ENCODE data around the gene CDH16. TPM values are rescaled to one million over a fixed set of nuclear protein-coding genes. Genes with fewer than 3 reads are reported as not detected.

Gene CDH16
- total RNA-seq, 1 donor from 2014 or later: not detected

- no peaks in the 10 kb centered on the region for H3K36me3 ChIP-seq
- no peaks in the 10 kb centered on the region for H3K27me3 ChIP-seq
- Mint-ChIP-seq H3K27me3 (ENCODE audit: insufficient read depth, low read depth) (peaks cover 5% of the 10 kb centered on the region), H3K4me1 (peaks cover 32% of the 10 kb centered on the region), H3K27ac (peak overlapping the region; percentile 46), H3K4me3 (peak overlapping the region; percentile 27), H3K9me3 (no peaks in the 10 kb centered on the region), H3K36me3 (no peaks in the 10 kb centered on the region)
- H3K9me3 ChIP-seq (ENCODE audit: low read depth): no peaks in the 10 kb centered on the region
- no peak overlapping the region for H3K27ac ChIP-seq
- H3K4me3 ChIP-seq: no peak overlapping the region
- no peak for DNase-seq (ENCODE audit: low spot score)
- H3K9ac ChIP-seq: no peak overlapping the region
- H2AFZ ChIP-seq (replicated peaks): no peak overlapping the region
- no peaks in the 10 kb centered on the region for H3F3A ChIP-seq (ENCODE audit: low read depth)
- no peaks in the 10 kb centered on the region for H4K20me1 ChIP-seq (ENCODE audit: low read depth)
- no peak for TF ChIP-seq EZH2phosphoT487 (IDR thresholded peaks at IDR 0.05)
- no peak for TF ChIP-seq EZH2 (IDR thresholded peaks at IDR 0.05)
- TF ChIP-seq CTCF (IDR thresholded peaks at IDR 0.05): no peak
- no peaks in the 10 kb centered on the region for H3K79me2 ChIP-seq (ENCODE audit: low read depth)
- H3K4me2 ChIP-seq: no peak overlapping the region
- no peaks in the 10 kb centered on the region for H3K4me1 ChIP-seq
Observed at GRCh38 chr16:66900721-66901441, 17.8 kb downstream of the CDH16 start.

- Histone ChIP-seq H3K27ac (no peak overlapping the region), H3K36me3 (no peaks in the 10 kb centered on the region), H3K4me1 (no peaks in the 10 kb centered on the region), H3K79me2 (ENCODE audit: low read depth) (no peaks in the 10 kb centered on the region), H3K27me3 (no peaks in the 10 kb centered on the region), H3K9ac (peak overlapping the region; percentile 23), H3K4me2 (no peak overlapping the region), H4K20me1 (ENCODE audit: low read depth) (no peaks in the 10 kb centered on the region), H3F3A (ENCODE audit: low read depth) (no peaks in the 10 kb centered on the region), H2AFZ (replicated peaks) (no peak overlapping the region), H3K9me3 (ENCODE audit: low read depth) (no peaks in the 10 kb centered on the region), H3K4me3 (no peak overlapping the region)
- Mint-ChIP-seq H3K36me3 (no peaks in the 10 kb centered on the region), H3K4me1 (peaks cover 26% of the 10 kb centered on the region), H3K27me3 (ENCODE audit: insufficient read depth, low read depth) (peaks cover 9% of the 10 kb centered on the region), H3K27ac (no peak overlapping the region), H3K9me3 (no peaks in the 10 kb centered on the region), H3K4me3 (no peak overlapping the region)
- no peak for TF ChIP-seq CTCF (IDR thresholded peaks at IDR 0.05)
- no peak for TF ChIP-seq EZH2 (IDR thresholded peaks at IDR 0.05)
- no peak for TF ChIP-seq EZH2phosphoT487 (IDR thresholded peaks at IDR 0.05)
- peak; percentile 31 for DNase-seq (ENCODE audit: low spot score)
Observed at GRCh38 chr16:66899945-66900710, 18.6 kb downstream of the CDH16 start.

- H3K9ac ChIP-seq: no peak overlapping the region
- no peaks in the 10 kb centered on the region for H3K9me3 ChIP-seq (ENCODE audit: low read depth)
- H3K4me3 Mint-ChIP-seq: no peak overlapping the region
Observed at GRCh38 chr16:66899310-66899944, 19.3 kb downstream of the CDH16 start.

More at GRCh38 chr16:66899310-66899944, 19.3 kb downstream of the CDH16 start:
- no peak for DNase-seq (ENCODE audit: low spot score)
- Histone ChIP-seq H3K4me3 (no peak overlapping the region), H3F3A (ENCODE audit: low read depth) (no peaks in the 10 kb centered on the region), H3K4me1 (no peaks in the 10 kb centered on the region), H3K36me3 (no peaks in the 10 kb centered on the region), H3K79me2 (ENCODE audit: low read depth) (no peaks in the 10 kb centered on the region), H4K20me1 (ENCODE audit: low read depth) (no peaks in the 10 kb centered on the region), H2AFZ (replicated peaks) (no peak overlapping the region), H3K27ac (no peak overlapping the region), H3K27me3 (no peaks in the 10 kb centered on the region), H3K4me2 (no peak overlapping the region)
- Mint-ChIP-seq H3K27me3 (ENCODE audit: insufficient read depth, low read depth) (peaks cover 9% of the 10 kb centered on the region), H3K4me1 (peaks cover 23% of the 10 kb centered on the region), H3K9me3 (no peaks in the 10 kb centered on the region), H3K27ac (no peak overlapping the region), H3K36me3 (no peaks in the 10 kb centered on the region)
- TF ChIP-seq CTCF (IDR thresholded peaks at IDR 0.05) (no peak), EZH2phosphoT487 (IDR thresholded peaks at IDR 0.05) (no peak), EZH2 (IDR thresholded peaks at IDR 0.05) (no peak)
